ENCODE results near the gene SLC25A30.

DNA sequence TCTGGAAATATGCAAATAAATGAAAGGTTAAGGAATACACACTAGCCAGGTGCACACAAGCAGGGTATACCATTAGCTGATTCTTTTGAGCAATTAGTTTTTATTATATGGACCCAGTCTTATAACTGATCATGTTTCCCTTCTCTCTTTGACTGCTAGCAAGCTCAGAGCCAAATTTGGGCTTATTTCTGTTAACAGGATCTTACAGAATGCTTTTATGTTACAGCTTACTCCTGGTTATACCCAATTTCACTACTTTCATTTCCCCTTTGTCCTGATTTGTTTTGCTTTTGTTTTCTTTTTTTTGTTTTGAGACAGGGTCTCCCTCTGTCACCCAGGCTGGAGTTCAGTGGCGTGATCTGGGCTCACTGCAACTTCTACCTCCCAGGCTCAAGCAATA is 64.3 kb downstream of the SLC25A30 start:
- no peak for TF ChIP-seq POLR2AphosphoS5 (IDR thresholded peaks at IDR 0.05; ENCODE audit: borderline replicate concordance, low read depth, low read length)
- TF ChIP-seq EZH2 (IDR thresholded peaks at IDR 0.05), result no peak
- no peak for TF ChIP-seq FOXP2 (optimal IDR thresholded peaks at IDR 0.05; ENCODE audit: control extremely low read depth, extremely low read length, insufficient read depth)
